ENCODE data around the gene LYSMD1.

LYSMD1 gene

DNA sequence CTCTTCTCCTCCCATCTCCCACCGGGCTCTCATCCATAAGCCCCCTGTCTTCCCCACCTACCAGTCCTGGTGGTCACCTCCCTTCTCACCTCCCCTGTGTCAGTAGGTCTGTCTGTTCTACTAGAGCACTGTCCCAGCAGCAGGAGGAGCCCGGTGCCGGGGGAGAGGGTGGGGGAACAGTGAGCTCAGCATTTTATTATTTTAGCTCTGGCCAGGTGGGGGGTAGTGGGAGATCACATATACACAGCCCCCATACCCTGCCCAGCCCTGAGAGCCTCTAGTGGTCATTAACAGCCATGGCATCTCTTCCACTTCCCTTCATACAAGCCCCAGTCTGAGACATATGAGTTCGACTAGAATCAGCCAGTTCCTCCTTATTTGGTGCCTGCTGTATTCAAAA is 10.2 kb upstream of the LYSMD1 start, which contains the start of gene TMOD4:
Gene TMOD4, minus strand, starts transcription at position 119 of the 400 bp plus-strand sequence. CDS start 1,106 bp downstream, outside the sequence.
- no peak for DNase-seq (ENCODE audit: low read depth in 2 of 2)

- DNase-seq (ENCODE audit: low read depth in 2 of 2) = no peak
Observed at GRCh38 chr1:151175041-151175741, 9.5 kb upstream of the LYSMD1 start.

DNA sequence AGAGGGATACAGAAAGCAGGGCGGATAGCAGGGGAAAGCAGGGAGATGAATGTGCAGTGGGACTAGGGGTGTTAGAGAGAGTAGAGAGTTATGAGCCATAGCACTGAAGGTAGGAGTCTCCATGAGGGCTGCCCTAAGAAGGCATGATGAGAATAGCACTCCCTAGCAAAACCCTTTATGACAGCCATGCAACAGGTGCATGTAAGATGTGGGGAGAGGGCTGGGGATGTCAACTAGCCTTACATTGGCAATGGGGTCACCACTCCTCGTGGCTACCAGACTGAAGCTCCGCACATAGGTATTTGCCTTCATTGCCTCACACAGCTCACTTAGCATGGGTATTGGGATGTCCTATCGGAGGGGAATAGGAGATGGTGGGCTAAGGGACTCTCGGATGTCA is 5.5 kb upstream of the LYSMD1 start:
- DNase-seq (ENCODE audit: low read depth in 2 of 2) = no peak

- DNase-seq (ENCODE audit: low read depth in 2 of 2) = no peak
Observed at GRCh38 chr1:151167116-151167515, 1.4 kb upstream of the LYSMD1 start.

DNA sequence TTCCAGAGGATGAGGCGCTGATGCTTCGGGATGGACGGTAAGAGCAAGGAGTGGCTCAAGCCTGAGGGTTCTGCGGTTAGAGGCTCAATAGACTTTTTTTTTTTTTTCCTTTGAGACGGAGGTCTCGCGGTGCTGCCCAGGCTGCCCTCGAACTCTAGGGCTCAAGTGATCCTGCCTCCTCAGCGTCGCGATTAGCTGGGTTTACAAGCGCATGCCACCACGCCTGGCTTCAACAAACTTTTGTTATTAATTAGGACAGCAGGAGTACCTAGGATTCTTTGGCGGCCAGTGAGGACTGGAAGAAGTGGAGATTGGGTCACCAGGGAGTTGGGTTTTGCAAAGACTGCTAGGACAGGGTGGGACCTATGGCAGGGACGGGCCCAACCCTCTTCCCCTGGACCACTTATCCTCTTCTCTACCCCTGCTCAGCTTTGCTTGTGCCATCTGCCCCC is 829 bp upstream of the LYSMD1 start:
- DNase-seq (ENCODE audit: low read depth in 2 of 2) = no peak

DNA sequence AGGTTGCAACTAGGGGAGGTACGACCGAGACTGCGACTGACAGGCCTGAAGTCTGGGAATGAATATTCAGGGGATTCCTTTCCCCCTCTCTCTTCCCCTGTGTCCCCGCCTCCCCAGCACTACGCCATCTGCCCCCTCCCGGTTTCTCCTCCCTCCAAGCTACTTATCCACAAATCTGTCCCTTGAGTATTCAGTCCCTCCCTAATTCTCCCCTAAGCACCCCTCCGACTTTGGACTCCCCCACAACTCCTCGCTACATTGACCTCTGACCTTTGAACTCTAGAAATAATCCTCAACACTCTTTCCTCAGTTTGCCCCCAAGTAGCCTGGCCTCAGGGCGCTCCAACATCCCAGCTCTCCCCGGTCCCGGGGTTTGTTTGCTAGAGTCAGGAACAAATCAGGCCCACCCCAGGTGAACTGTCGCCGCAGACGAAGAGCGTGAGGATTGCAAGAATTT is 393 bp downstream of the LYSMD1 start:
- DNase-seq (ENCODE audit: low read depth in 2 of 2) = no peak

GRCh38 chr1:151164732-151165280 is 896 bp downstream of the LYSMD1 start:
- DNase-seq (ENCODE audit: low read depth in 2 of 2) = no peak

GRCh38 chr1:151159373-151159772 is 6.3 kb downstream of the LYSMD1 start:
- no peak for DNase-seq (ENCODE audit: low read depth in 2 of 2)

GRCh38 chr1:151158751-151159251 is 6.9 kb downstream of the LYSMD1 start:
- no peak for DNase-seq (ENCODE audit: low read depth in 2 of 2)

- no peak for DNase-seq (ENCODE audit: low read depth in 2 of 2)
Observed at GRCh38 chr1:151158326-151158725, 7.4 kb downstream of the LYSMD1 start.

- peak in 1 of 2 donors; percentile 33 for DNase-seq (ENCODE audit: low read depth in 2 of 2)
Observed at GRCh38 chr1:151157067-151157531, 8.6 kb downstream of the LYSMD1 start.

DNA sequence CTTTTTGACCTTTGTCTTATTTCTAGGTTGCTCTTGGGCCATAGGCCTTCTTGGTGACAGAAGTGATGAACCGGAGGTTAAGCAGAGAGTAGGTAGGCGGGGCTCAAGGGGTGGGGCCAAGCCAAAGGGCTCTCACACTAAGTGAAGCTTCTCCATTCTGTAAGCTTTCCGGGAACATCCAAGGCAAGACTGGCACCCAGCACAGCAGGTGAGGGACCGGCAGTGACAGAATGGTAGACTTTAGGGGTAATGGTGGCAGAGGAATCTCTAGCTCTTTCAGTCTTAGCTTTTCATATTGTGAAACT is 9.2 kb downstream of the LYSMD1 start, which contains the start of gene TNFAIP8L2:
Gene TNFAIP8L2, plus strand, starts transcription at position 135 of the 305 bp plus-strand sequence. CDS start 2,049 bp downstream, outside the sequence.
- peak; percentile 37 to 63 for DNase-seq (ENCODE audit: low read depth in 2 of 2)

DNA sequence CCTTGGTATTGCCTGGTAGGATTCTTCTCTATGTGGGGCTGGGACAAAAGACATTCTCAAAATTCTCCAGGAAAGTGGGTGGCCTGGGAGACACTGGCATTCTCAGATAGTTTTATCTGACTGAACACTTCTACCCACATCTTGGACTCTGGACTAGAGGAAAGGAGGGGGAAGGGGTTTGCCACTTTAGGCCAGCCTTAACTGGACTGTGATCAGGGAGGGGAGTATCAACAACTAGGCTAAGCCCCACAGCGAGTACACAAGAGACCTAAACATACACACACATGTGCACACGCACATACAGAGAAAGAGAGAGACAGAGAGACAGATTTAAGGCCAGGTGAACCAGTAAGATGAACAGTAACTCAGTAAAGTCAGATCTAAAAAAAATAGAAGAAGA is 18.0 kb downstream of the LYSMD1 start:
- DNase-seq (ENCODE audit: low read depth in 2 of 2) = no peak

- DNase-seq (ENCODE audit: low read depth in 2 of 2) = no peak
Observed at GRCh38 chr1:151147132-151147503, 18.6 kb downstream of the LYSMD1 start.

- peak; percentile 65 to 78 for DNase-seq (ENCODE audit: low read depth in 2 of 2)
Observed at GRCh38 chr1:151146412-151147131, 19.1 kb downstream of the LYSMD1 start, which contains the start of gene SEMA6C. Gene SEMA6C, minus strand, starts transcription at chr1:151146631. Its CDS starts 4,010 bp downstream, at chr1:151142621.

GRCh38 chr1:151146072-151146411 is 19.7 kb downstream of the LYSMD1 start:
- DNase-seq (ENCODE audit: low read depth in 2 of 2) = no peak

GRCh38 chr1:151145304-151146071 is 20.2 kb downstream of the LYSMD1 start:
- DNase-seq (ENCODE audit: low read depth in 2 of 2) = no peak

DNA sequence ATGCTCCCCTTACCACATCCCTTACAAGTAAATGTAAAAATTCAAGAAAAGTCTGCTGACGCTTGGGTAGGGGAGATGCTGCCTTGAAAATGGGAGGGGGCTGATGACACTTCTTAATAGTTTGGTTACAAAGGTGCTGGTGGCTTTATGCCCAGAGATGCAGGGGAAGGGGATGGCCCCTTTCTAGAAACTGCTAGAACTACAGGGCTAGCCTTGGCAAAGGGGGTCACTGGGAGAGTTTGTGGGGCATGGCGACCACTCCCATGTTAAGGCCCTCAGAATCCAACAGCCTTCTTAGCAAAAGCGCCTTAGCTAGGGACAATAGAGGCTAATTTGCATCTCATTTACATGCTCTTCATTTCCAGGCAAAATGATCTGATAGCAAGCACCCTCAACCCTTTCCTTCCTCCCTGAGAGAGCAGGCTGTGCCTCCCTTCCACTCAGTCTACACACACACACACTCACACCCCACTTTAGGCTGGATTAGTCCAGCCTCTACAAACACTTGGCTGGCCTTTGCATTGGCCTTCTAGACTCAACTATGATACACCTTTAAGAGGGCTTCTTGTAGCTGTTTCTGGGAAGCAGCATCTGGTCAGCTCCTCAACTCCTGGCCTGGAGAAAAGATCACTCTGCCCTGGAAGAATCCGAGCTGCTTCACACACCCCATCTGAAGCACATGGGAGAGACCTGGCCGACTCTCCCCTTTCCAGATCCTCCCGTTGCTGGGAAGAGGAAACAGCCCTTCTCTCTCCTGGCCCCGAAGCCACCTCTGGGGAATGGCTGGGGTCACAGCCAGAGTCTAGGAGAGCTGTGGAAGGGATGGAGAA is 21.0 kb downstream of the LYSMD1 start:
- no peak for DNase-seq (ENCODE audit: low read depth in 2 of 2)

DNA sequence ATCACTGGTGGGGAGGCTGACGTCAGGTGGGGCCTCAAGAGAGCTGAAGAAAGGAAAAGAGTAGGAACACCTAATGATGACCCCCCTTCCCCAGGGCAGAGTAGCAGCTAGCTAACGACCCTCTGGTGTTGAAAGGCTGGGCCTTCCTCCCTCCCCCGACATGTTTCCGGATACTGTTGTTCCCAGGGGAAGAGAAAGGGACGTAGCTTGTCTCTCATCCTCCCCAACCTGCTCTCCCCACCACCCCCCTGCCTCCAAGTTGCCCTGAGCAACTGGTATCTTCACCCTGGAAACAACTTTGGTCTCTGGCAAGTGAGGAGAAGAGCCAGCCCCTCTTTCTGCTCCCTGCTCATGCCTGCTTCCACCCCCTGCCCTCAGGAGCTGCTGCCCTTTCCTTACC is 21.7 kb downstream of the LYSMD1 start:
- no peak for DNase-seq (ENCODE audit: low read depth in 2 of 2)

DNA sequence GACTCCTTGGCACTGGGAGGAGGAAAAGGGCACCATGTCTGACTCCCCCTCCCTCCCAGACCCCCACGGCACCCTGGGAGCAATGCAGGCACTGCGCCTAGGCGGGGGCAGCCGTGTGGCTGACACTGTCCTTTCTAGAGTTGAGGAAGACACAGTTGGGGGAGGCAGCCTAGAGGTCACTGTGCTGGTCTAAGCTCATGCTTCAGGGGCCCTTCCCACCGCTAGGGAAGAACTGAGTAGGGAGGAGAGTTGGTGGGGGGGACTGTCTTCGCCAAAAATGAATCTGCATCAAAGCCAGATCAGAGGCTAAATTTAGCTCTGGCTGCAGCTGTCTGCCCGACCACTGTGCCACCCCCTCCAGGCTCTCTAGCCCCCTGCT is 22.7 kb downstream of the LYSMD1 start:
- DNase-seq (ENCODE audit: low read depth in 2 of 2) = no peak
